SK-N-SH treated with all-trans-retinoic acid at 6 μM for 48 hours (cell line): Measurements from ENCODE around the gene TDRKH.

Source experiments
- ATAC-seq: fragments of 200-7000 bp; cut with Tn5 transposase; 3 replicates; pipeline ENCODE4 v1.9.1; 2020; ENCODE audit warnings: mild to moderate bottlenecking, moderate library complexity
- ARNTL ChIP-seq: fragments of 450-650 bp; formaldehyde crosslinking; IDR thresholded peaks from 2 replicates; pipeline ENCODE4 v1.5.0; 2020; ENCODE audit warnings: low read depth, mild to moderate bottlenecking, moderate library complexity, borderline replicate concordance
- CREB5 ChIP-seq: fragments of 250-450 bp; sonication (Bioruptor Pico); IDR thresholded peaks from 2 replicates; pipeline ENCODE4 v1.5.1; 2020; ENCODE audit warnings: low read depth, mild to moderate bottlenecking, moderate library complexity
- CSDC2 ChIP-seq: fragments of 250-450 bp; sonication (Bioruptor Pico); IDR thresholded peaks from 2 replicates; pipeline ENCODE4 v1.5.0; 2020; ENCODE audit warnings: mild to moderate bottlenecking, moderate library complexity
- CSRNP3 ChIP-seq: fragments of 250-450 bp; sonication (Bioruptor Pico); IDR thresholded peaks from 2 replicates; pipeline ENCODE4 v1.5.1; 2021; ENCODE audit warnings: mild to moderate bottlenecking, moderate library complexity
- ESRRG ChIP-seq: fragments of 250-450 bp; sonication (Bioruptor Pico); IDR thresholded peaks from 2 replicates; pipeline ENCODE4 v1.6.1; 2021; ENCODE audit warnings: mild to moderate bottlenecking
- ISL1 ChIP-seq: fragments of 250-450 bp; sonication (Bioruptor Pico); IDR thresholded peaks from 2 replicates; pipeline ENCODE4 v2.1.2; 2022; ENCODE audit warnings: mild to moderate bottlenecking, moderate library complexity
- OSR1 ChIP-seq: fragments of 250-450 bp; sonication (Bioruptor Pico); IDR thresholded peaks from 2 replicates; pipeline ENCODE4 v1.8.0; 2022; ENCODE audit warnings: moderate library complexity, mild to moderate bottlenecking, inconsistent platforms
- PATZ1 ChIP-seq: fragments of 250-450 bp; sonication (Bioruptor Pico); IDR thresholded peaks from 2 replicates; pipeline ENCODE4 v1.8.0; 2020; ENCODE audit warnings: mild to moderate bottlenecking, moderate library complexity, borderline replicate concordance
- POU6F1 ChIP-seq: fragments of 250-450 bp; sonication (Bioruptor Pico); IDR thresholded peaks from 2 replicates; pipeline ENCODE4 v1.8.0; 2021; ENCODE audit warnings: low read depth, mild to moderate bottlenecking, moderate library complexity, borderline replicate concordance
- PPARA ChIP-seq: fragments of 250-450 bp; sonication (Bioruptor Pico); IDR thresholded peaks from 2 replicates; pipeline ENCODE4 v1.5.0; 2020; ENCODE audit warnings: mild to moderate bottlenecking, borderline replicate concordance
- RARB ChIP-seq: fragments of 250-450 bp; sonication (Bioruptor Pico); IDR thresholded peaks from 2 replicates; pipeline ENCODE4 v1.8.0; 2021; ENCODE audit warnings: mild to moderate bottlenecking, moderate library complexity
- SNAI2 ChIP-seq: fragments of 250-450 bp; sonication (Bioruptor Pico); IDR thresholded peaks from 2 replicates; pipeline ENCODE4 v1.5.0; 2020; ENCODE audit warnings: mild to moderate bottlenecking, moderate library complexity
- TCF4 ChIP-seq: fragments of 250-450 bp; sonication (Bioruptor Pico); IDR thresholded peaks from 2 replicates; pipeline ENCODE4 v1.8.0; 2021; ENCODE audit warnings: mild to moderate bottlenecking, moderate library complexity, borderline replicate concordance
- TOX ChIP-seq: fragments of 250-450 bp; sonication (Bioruptor Pico); IDR thresholded peaks from 2 replicates; pipeline ENCODE4 v1.8.0; 2021; ENCODE audit warnings: mild to moderate bottlenecking, moderate library complexity, borderline replicate concordance
- ZC3H10 ChIP-seq: fragments of 250-450 bp; sonication (Bioruptor Pico); IDR thresholded peaks from 2 replicates; pipeline ENCODE4 v1.5.1; 2021; ENCODE audit warnings: mild to moderate bottlenecking, moderate library complexity
- ZFP30 ChIP-seq: fragments of 450-650 bp; formaldehyde crosslinking; IDR thresholded peaks from 2 replicates; pipeline ENCODE4 v1.5.0; 2022; ENCODE audit warnings: mild to moderate bottlenecking, moderate library complexity
- ZNF565 ChIP-seq: fragments of 450-650 bp; formaldehyde crosslinking; conservative IDR thresholded peaks from 2 replicates; pipeline ENCODE4 v1.5.0; 2020; ENCODE audit warnings: low read depth, mild to moderate bottlenecking, moderate library complexity
- ZNF70 ChIP-seq: fragments of 450-650 bp; formaldehyde crosslinking; IDR thresholded peaks from 2 replicates; pipeline ENCODE4 v1.5.0; 2020; ENCODE audit warnings: mild to moderate bottlenecking, moderate library complexity
- ZNF8 ChIP-seq: fragments of 450-650 bp; formaldehyde crosslinking; IDR thresholded peaks from 2 replicates; pipeline ENCODE4 v1.5.0; 2020; ENCODE audit warnings: mild to moderate bottlenecking, moderate library complexity

TDRKH gene

DNA sequence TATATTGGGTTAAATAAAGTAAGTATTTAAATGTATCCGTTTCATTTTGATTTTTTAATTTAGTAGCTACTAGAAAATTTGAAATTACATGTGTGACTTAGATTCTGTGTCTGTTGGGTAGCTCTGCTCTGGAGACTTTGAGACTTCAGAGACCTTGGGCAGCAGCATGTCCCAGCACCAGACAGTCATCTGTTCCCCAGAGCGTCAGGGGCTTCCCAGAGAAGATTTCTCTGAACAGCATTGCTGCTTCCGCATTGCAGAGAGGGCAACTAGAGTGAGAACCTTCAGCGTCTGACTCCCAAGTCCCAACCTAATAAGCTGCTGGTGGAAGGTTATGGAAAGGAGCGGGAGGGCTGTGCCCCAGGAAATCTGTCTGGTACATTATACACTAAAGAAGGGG is 8.3 kb upstream of the TDRKH start:
- no peak for TF ChIP-seq ARNTL (CRISPR knock-in tag)
- no peak for TF ChIP-seq ESRRG (CRISPR knock-in tag)
- TF ChIP-seq ZNF8, result no peak
- no peak for TF ChIP-seq CSDC2 (CRISPR knock-in tag)
- no peak for ATAC-seq

GRCh38 chr1:151790940-151791651 is 796 bp upstream of the TDRKH start:
- no peak; the same call in 1 of the 2 replicates for TF ChIP-seq POU6F1 (CRISPR knock-in tag)
- no peak for TF ChIP-seq ARNTL (CRISPR knock-in tag)
- TF ChIP-seq OSR1 (CRISPR knock-in tag), result no peak
- no peak for TF ChIP-seq CREB5 (CRISPR knock-in tag)
- no peak for TF ChIP-seq ESRRG (CRISPR knock-in tag)
- TF ChIP-seq PPARA (CRISPR knock-in tag), result no peak
- no peak for TF ChIP-seq ZNF70
- TF ChIP-seq ZFP30 (CRISPR knock-in tag), result no peak
- no peak for TF ChIP-seq CSRNP3 (CRISPR knock-in tag)
- TF ChIP-seq PATZ1, result no peak
- no peak for TF ChIP-seq ZC3H10
- no peak for TF ChIP-seq TOX (CRISPR knock-in tag)
- TF ChIP-seq RARB (CRISPR knock-in tag), result no peak
- TF ChIP-seq CSDC2 (CRISPR knock-in tag), result no peak
- no peak for TF ChIP-seq ZNF8
- TF ChIP-seq TCF4 (CRISPR knock-in tag), result no peak
- peak; percentile 56 for ATAC-seq

DNA sequence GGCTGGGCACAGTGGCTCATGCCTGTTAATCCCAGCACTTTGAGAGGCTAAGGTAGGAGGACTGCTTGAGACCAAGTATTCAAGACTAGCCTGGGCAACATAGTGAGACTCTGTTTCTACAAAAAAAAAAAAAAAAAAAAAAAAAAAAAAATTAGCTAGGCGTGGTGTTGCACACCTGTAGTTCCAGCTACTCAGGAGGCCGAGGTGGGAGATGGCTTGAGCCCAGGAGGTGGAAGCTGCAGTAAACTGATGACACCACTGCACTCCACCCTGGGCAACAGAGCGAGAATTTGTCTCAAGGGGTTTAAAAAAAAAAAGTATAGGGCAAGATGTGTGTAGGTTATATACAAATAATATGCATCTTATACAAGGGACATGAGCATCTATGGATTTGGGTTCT is 2.6 kb downstream of the TDRKH start:
- TF ChIP-seq CSRNP3 (CRISPR knock-in tag) (no peak), SNAI2 (CRISPR knock-in tag) (no peak), ZNF8 (no peak), TOX (CRISPR knock-in tag) (no peak), PPARA (CRISPR knock-in tag) (no peak), CSDC2 (CRISPR knock-in tag) (no peak), OSR1 (CRISPR knock-in tag) (no peak), ZC3H10 (no peak), ZNF565 (CRISPR knock-in tag) (no peak), ESRRG (CRISPR knock-in tag) (no peak), CREB5 (CRISPR knock-in tag) (no peak), ZFP30 (CRISPR knock-in tag) (no peak), TCF4 (CRISPR knock-in tag) (no peak), POU6F1 (CRISPR knock-in tag) (no peak), ISL1 (CRISPR knock-in tag) (no peak)

More for the DNA sequence above, 2.6 kb downstream of the TDRKH start:
- no peak for ATAC-seq
